Keratinocyte (primary cell): ENCODE results near the gene CCDC87. TPM values are rescaled to one million over a fixed set of nuclear protein-coding genes. Genes with fewer than 3 reads are reported as not detected.

Source experiments
- DNase-seq: peaks from one replicate; pipeline ENCODE4 v3.0.0-alpha.2; 2011; ENCODE audit warnings: low read depth, missing footprints, low spot score
- FAIRE-seq: peaks from 2 replicates; lab custom pipeline; 2011; peaks lifted over from hg19 to GRCh38; lab: Jason Lieb, UNC
- H2AFZ ChIP-seq: 2 replicates; pipeline ENCODE4 v1.6.0; 2012; ENCODE audit warnings: low read length, control low read depth, inconsistent platforms; ENCODE audit not compliant: control insufficient read depth
- H3K27ac ChIP-seq: 2 replicates; pipeline ENCODE4 v1.5.1; 2011; ENCODE audit warnings: low read length; ENCODE audit not compliant: control insufficient read depth, insufficient read depth
- H3K27me3 ChIP-seq: 3 replicates; pipeline ENCODE4 v1.6.0; 2011; ENCODE audit warnings: low read length; ENCODE audit not compliant: control insufficient read depth, insufficient read depth; ENCODE audit errors: extremely low read depth
- H3K36me3 ChIP-seq, 2 experiments: 2 replicates in 1 of 2; 3 replicates in 1 of 2; pipeline ENCODE4 v1.5.1; 2011; ENCODE audit warnings: low read length in 2 of 2, mild to moderate bottlenecking in 1 of 2; ENCODE audit not compliant: control insufficient read depth in 2 of 2, insufficient read depth in 2 of 2; ENCODE audit errors: extremely low read depth in 1 of 2
- H3K4me1 ChIP-seq: 3 replicates; pipeline ENCODE4 v1.5.1; 2011; ENCODE audit warnings: low read length; ENCODE audit not compliant: control insufficient read depth, insufficient read depth; ENCODE audit errors: extremely low read depth
- H3K4me2 ChIP-seq: 3 replicates; pipeline ENCODE4 v1.6.0; 2011; ENCODE audit warnings: low read depth, low read length; ENCODE audit not compliant: control insufficient read depth, insufficient read depth; ENCODE audit errors: extremely low read depth
- H3K4me3 ChIP-seq, 3 experiments: fragments of 200-600 bp in 1 of 3; sonication (generic) in 1 of 3; 2 replicates in 2 of 3; 3 replicates in 1 of 3; pipeline ENCODE4 v1.5.1; 2011 to 2016; ENCODE audit warnings: low read length in 3 of 3, mild to moderate bottlenecking in 3 of 3, control low read depth in 2 of 3, inconsistent platforms in 1 of 3, low read depth in 1 of 3, mixed read lengths in 1 of 3, mixed run types in 1 of 3, moderate library complexity in 1 of 3; ENCODE audit not compliant: control insufficient read depth in 2 of 3, insufficient read depth in 2 of 3; ENCODE audit errors: extremely low read depth in 1 of 3
- H3K79me2 ChIP-seq: 2 replicates; pipeline ENCODE4 v1.6.0; 2012; ENCODE audit warnings: low read length; ENCODE audit not compliant: control insufficient read depth, insufficient read depth
- H3K9ac ChIP-seq: 3 replicates; pipeline ENCODE4 v1.6.0; 2011; ENCODE audit warnings: low read length; ENCODE audit not compliant: control insufficient read depth, insufficient read depth; ENCODE audit errors: extremely low read depth
- H3K9me1 ChIP-seq: 3 replicates; pipeline ENCODE4 v1.6.0; 2011; ENCODE audit warnings: low read length; ENCODE audit not compliant: control insufficient read depth, insufficient read depth; ENCODE audit errors: extremely low read depth
- H3K9me3 ChIP-seq: 2 replicates; pipeline ENCODE4 v1.5.1; 2012; ENCODE audit warnings: low read depth, low read length; ENCODE audit not compliant: control insufficient read depth
- H4K20me1 ChIP-seq: 3 replicates; pipeline ENCODE4 v1.6.0; 2011; ENCODE audit warnings: low read length; ENCODE audit not compliant: control insufficient read depth, insufficient read depth; ENCODE audit errors: extremely low read depth
- CTCF ChIP-seq, 3 experiments: IDR thresholded peaks in 1 of 3; conservative IDR thresholded peaks in 1 of 3; optimal IDR thresholded peaks in 1 of 3; 2 replicates in 2 of 3; 3 replicates in 1 of 3; pipeline versions ENCODE3 to v1.5.1; 2011; ENCODE audit warnings: low read length in 3 of 3, mild to moderate bottlenecking in 3 of 3, moderate library complexity in 2 of 3, control low read depth in 1 of 3, inconsistent platforms in 1 of 3; ENCODE audit not compliant: insufficient read depth in 2 of 3; ENCODE audit errors: extremely low read depth in 1 of 3
- EZH2 ChIP-seq: IDR thresholded peaks from one replicate; pipeline ENCODE4 v1.6.1; 2012; ENCODE audit warnings: inconsistent platforms, mild to moderate bottlenecking, low read length, moderate library complexity
- dilution Hi-C: fragments of 300-500 bp; cut with MboI; formaldehyde crosslinking; loops from one replicate; pipeline ENCODE4 v1.7.0; 2020; ENCODE audit warnings: low sequenced_read_pairs; ENCODE audit not compliant: extremely low pct_ligation_motif_present
- polyA plus RNA-seq, 5 experiments: library from polyadenylated mRNA; depleted of rRNA in 3 of 5; stranded (reverse) in 3 of 5; stranded (forward) in 1 of 5; unstranded in 1 of 5; fragments of >200 nt; gene quantifications; 1 replicate in 1 of 5; 2 replicates in 3 of 5; 3 replicates in 1 of 5; pipeline versions ENCODE4 v1.2.1 to v1.2.3, GENCODE V29; 2011 to 2012; ENCODE audit warnings: missing spikeins in 2 of 5, low read depth in 1 of 5, low replicate concordance in 1 of 5

CCDC87 gene
- polyA plus RNA-seq, 1 donor (not counting 4 experiments of a cell fraction or from before 2014, with no cell fraction given): 0.07 TPM

GRCh38 chr11:66559866-66560676 is 32.8 kb downstream of the CCDC87 start:
- H3K4me2 ChIP-seq: no peak overlapping the region
- no peaks in the 10 kb centered on the region for H3K9me1 ChIP-seq
- no peaks in the 10 kb centered on the region for H3K9me3 ChIP-seq
- H3K79me2 ChIP-seq: no peaks in the 10 kb centered on the region
- H3K4me1 ChIP-seq: no peaks in the 10 kb centered on the region
- no peak overlapping the region for H3K27ac ChIP-seq
- DNase-seq (no peak), FAIRE-seq (no peak)
- H2AFZ ChIP-seq: no peak overlapping the region
- peaks cover 23% of the 10 kb centered on the region for H3K27me3 ChIP-seq
- H3K36me3 ChIP-seq: no peaks in the 10 kb centered on the region
- no peaks in the 10 kb centered on the region for H4K20me1 ChIP-seq
- H3K4me3 ChIP-seq: no peak overlapping the region
- no peak overlapping the region for H3K9ac ChIP-seq
- dilution Hi-C loops: no loop called here
- TF ChIP-seq EZH2 (no peak), CTCF (optimal IDR thresholded peaks at IDR 0.05 in 1 of 3, IDR thresholded peaks at IDR 0.05 in 1 of 3, conservative IDR thresholded peaks at IDR 0.05 in 1 of 3; ENCODE audit: extremely low read depth in 1 of 3, insufficient read depth in 2 of 3, low read length in 3 of 3) (no peak)

- Histone ChIP-seq H3K27ac (no peak overlapping the region), H3K4me3 (no peak overlapping the region)
- FAIRE-seq: no peak
These were observed 33.6 kb downstream of the CCDC87 start for GRCh38 chr11:66559142-66559865.

More at GRCh38 chr11:66559142-66559865, 33.6 kb downstream of the CCDC87 start:
- no peaks in the 10 kb centered on the region for H3K9me3 ChIP-seq
- H3K4me2 ChIP-seq: no peak overlapping the region
- DNase-seq: no peak
- no peaks in the 10 kb centered on the region for H3K36me3 ChIP-seq
- no peaks in the 10 kb centered on the region for H3K79me2 ChIP-seq
- dilution Hi-C loops: no loop called here
- no peaks in the 10 kb centered on the region for H4K20me1 ChIP-seq
- H3K27me3 ChIP-seq: peaks cover 23% of the 10 kb centered on the region
- no peak overlapping the region for H2AFZ ChIP-seq
- H3K9me1 ChIP-seq: no peaks in the 10 kb centered on the region
- H3K4me1 ChIP-seq: no peaks in the 10 kb centered on the region
- no peak overlapping the region for H3K9ac ChIP-seq
- no peak for TF ChIP-seq EZH2
- no peak for TF ChIP-seq CTCF (optimal IDR thresholded peaks at IDR 0.05 in 1 of 3, IDR thresholded peaks at IDR 0.05 in 1 of 3, conservative IDR thresholded peaks at IDR 0.05 in 1 of 3; ENCODE audit: extremely low read depth in 1 of 3, insufficient read depth in 2 of 3, low read length in 3 of 3)
